ENCODE measurements around the gene AFAP1.

AFAP1 gene

DNA sequence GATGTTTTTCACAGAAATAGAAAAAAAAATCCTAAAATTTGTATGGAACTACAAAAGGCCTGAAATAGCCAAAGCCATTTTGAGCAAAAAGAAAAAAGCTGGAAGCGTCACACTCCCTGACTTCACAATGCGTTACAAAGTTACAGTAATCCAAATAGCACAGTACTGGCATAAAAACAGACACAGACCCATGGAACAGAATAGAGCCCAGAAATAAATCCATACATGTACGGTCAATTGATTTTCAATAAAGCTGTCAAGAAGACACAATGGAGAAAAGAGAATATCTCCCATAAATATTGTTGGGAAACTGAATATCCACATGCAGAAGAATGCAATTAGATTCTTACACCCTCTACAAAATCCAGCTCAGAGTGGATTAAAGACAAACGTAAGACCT lies 208.2 kb downstream of the AFAP1 start:
- H3K9me3 ChIP-seq, result no peaks in the 10 kb centered on the region
- H3K27ac ChIP-seq, result no peak overlapping the region
- H3K4me1 ChIP-seq (ENCODE audit: control insufficient read depth in 1 of 2, insufficient read depth in 1 of 2, low read depth in 1 of 2, low read length in 1 of 2), result no peaks in the 10 kb centered on the region
- no peaks in the 10 kb centered on the region for H3K27me3 ChIP-seq
- H3K4me3 ChIP-seq (ENCODE audit: low read depth in 1 of 2, low read length in 1 of 2), result no peak overlapping the region
- no peak for TF ChIP-seq CTCF (IDR thresholded peaks at IDR 0.05)
- H3K36me3 ChIP-seq, result peaks cover 4% of the 10 kb centered on the region

DNA sequence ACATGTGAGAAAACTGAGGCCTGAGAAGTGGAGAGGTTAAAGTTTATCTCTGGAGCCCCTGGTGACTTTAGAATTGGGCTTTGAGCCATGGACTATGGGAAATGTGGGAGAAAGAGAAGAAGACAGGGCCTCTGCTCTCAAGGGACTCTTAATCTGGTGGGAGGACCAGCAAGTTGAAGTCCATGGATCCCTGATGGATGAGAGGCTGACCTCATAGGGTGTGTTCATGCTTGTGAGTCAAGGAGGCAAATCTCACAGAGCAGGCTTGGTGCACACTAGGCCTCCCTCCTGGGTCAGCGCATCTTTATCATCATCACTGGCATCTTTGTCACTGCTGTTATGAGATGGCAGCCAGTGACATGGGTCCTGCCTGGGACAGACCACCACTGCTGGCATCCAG lies 211.9 kb downstream of the AFAP1 start:
- H3K4me1 ChIP-seq (ENCODE audit: control insufficient read depth in 1 of 2, insufficient read depth in 1 of 2, low read depth in 1 of 2, low read length in 1 of 2), result no peaks in the 10 kb centered on the region
- H3K9me3 ChIP-seq, result no peaks in the 10 kb centered on the region
- peaks cover 4% of the 10 kb centered on the region for H3K36me3 ChIP-seq
- no peak for TF ChIP-seq CTCF (IDR thresholded peaks at IDR 0.05)
- no peak overlapping the region for H3K4me3 ChIP-seq (ENCODE audit: low read depth in 1 of 2, low read length in 1 of 2)
- peaks cover 5% of the 10 kb centered on the region for H3K27me3 ChIP-seq
- no peak overlapping the region for H3K27ac ChIP-seq

DNA sequence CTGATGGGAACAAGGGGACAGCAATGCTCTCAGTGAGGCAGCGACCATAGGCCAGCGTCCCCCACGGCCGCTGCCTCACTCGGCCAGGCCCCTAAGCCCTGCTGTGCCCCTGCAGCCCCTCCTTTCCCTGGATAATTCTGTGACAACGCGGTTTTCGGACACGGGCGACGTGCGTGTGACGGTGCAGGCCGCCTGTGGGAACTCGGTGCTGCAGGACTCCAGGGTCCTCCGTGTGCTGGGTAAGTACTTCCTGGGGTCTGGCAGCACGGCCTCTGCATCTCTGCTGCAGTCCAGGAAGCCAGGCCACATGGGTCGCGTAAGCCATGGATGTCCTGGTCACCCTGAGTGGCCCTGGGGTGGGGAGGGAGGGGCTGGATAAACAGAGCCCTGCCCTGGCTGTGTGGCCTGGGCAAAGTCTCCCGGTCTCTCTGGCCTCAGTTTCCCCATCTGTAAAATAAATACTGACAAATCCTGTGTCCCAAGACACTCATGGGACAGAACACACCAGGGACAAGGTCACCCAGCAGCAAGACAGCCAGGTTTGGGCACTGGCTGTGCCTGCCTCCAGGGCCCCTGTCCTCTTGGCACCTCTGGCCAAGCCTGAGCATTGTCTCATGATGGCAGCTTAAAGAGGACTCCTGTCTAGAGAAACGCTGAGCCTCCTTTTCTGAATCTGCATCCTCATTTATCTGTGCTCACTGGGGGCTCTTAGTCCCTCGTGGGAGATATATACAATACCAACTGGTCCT lies 212.8 kb downstream of the AFAP1 start:
- H3K4me1 ChIP-seq (ENCODE audit: control insufficient read depth in 1 of 2, insufficient read depth in 1 of 2, low read depth in 1 of 2, low read length in 1 of 2), result no peaks in the 10 kb centered on the region
- no peak overlapping the region for H3K4me3 ChIP-seq (ENCODE audit: low read depth in 1 of 2, low read length in 1 of 2)
- H3K36me3 ChIP-seq, result peaks cover 4% of the 10 kb centered on the region
- H3K9me3 ChIP-seq, result no peaks in the 10 kb centered on the region
- no peak for TF ChIP-seq CTCF (IDR thresholded peaks at IDR 0.05)
- H3K27ac ChIP-seq, result no peak overlapping the region
- peaks cover 14% of the 10 kb centered on the region for H3K27me3 ChIP-seq

- Histone ChIP-seq H3K36me3 (peaks cover 4% of the 10 kb centered on the region), H3K27ac (no peak overlapping the region), H3K27me3 (peaks cover 22% of the 10 kb centered on the region), H3K4me1 (ENCODE audit: control insufficient read depth in 1 of 2, insufficient read depth in 1 of 2, low read depth in 1 of 2, low read length in 1 of 2) (no peaks in the 10 kb centered on the region), H3K9me3 (no peaks in the 10 kb centered on the region), H3K4me3 (ENCODE audit: low read depth in 1 of 2, low read length in 1 of 2) (no peak overlapping the region)
- TF ChIP-seq CTCF (IDR thresholded peaks at IDR 0.05), result no peak
Observed at GRCh38 chr4:7725951-7726350, 213.7 kb downstream of the AFAP1 start.

- TF ChIP-seq CTCF (IDR thresholded peaks at IDR 0.05), result no peak
- no peak overlapping the region for H3K27ac ChIP-seq
- peaks cover 4% of the 10 kb centered on the region for H3K36me3 ChIP-seq
- H3K9me3 ChIP-seq, result no peaks in the 10 kb centered on the region
- H3K4me3 ChIP-seq (ENCODE audit: low read depth in 1 of 2, low read length in 1 of 2), result no peak overlapping the region
- no peaks in the 10 kb centered on the region for H3K4me1 ChIP-seq (ENCODE audit: control insufficient read depth in 1 of 2, insufficient read depth in 1 of 2, low read depth in 1 of 2, low read length in 1 of 2)
- H3K27me3 ChIP-seq, result peaks cover 42% of the 10 kb centered on the region
Observed at GRCh38 chr4:7723625-7724024, 216.0 kb downstream of the AFAP1 start.
